Endothelial cell of umbilical vein (primary cell): ENCODE measurements around the gene ADCY3.

Experiments used
- EZH2 ChIP-seq: IDR thresholded peaks from 2 replicates; pipeline ENCODE4 v1.6.1; 2012; ENCODE audit warnings: borderline replicate concordance, low read depth, mild to moderate bottlenecking, moderate library complexity, low read length, inconsistent platforms; ENCODE audit not compliant: severe bottlenecking
- FOS ChIP-seq: IDR thresholded peaks from 2 replicates; pipeline ENCODE4 v1.6.1; 2011; ENCODE audit warnings: mild to moderate bottlenecking, low read length, moderate library complexity, borderline replicate concordance; ENCODE audit not compliant: insufficient read depth
- GATA2 ChIP-seq: IDR thresholded peaks from 2 replicates; pipeline ENCODE4 v1.7.0; 2011; ENCODE audit warnings: low read depth, mild to moderate bottlenecking, moderate library complexity, mixed read lengths, low read length; ENCODE audit not compliant: insufficient read length, insufficient read depth
- JUN ChIP-seq: IDR thresholded peaks from 2 replicates; pipeline ENCODE4 v1.6.1; 2011; ENCODE audit warnings: borderline replicate concordance, low read depth; ENCODE audit not compliant: insufficient read length, insufficient read depth
- MYC ChIP-seq: IDR thresholded peaks from one replicate; pipeline ENCODE4 v1.6.1; 2011; ENCODE audit warnings: mild to moderate bottlenecking, low read depth, low read length
- POLR2A ChIP-seq: IDR thresholded peaks from 2 replicates; pipeline ENCODE4 v1.6.1; 2012; ENCODE audit warnings: low read depth, mild to moderate bottlenecking, control low read depth, low read length
- POLR2AphosphoS5 ChIP-seq: IDR thresholded peaks from 2 replicates; pipeline ENCODE4 v1.6.1; 2012; ENCODE audit warnings: low read depth, mild to moderate bottlenecking, control low read depth, low read length, moderate library complexity; ENCODE audit not compliant: insufficient read depth
- TF ChIP-seq, protein P1 (sequence below), 2 donors: IDR thresholded peaks; 1 replicate in 1 of 2; 2 replicates in 1 of 2; pipeline ENCODE4 v1.5.1; 2011; ENCODE audit warnings: low read length in 2 of 2, mild to moderate bottlenecking in 2 of 2, moderate library complexity in 2 of 2, control low read depth in 1 of 2, inconsistent platforms in 1 of 2, low read depth in 1 of 2; ENCODE audit not compliant: insufficient read depth in 1 of 2; ENCODE audit errors: extremely low read depth in 1 of 2
- TF ChIP-seq, protein P2 (sequence below): IDR thresholded peaks from 2 replicates; pipeline ENCODE4 v1.6.1; 2011; ENCODE audit not compliant: insufficient read depth, insufficient read length

DNA sequence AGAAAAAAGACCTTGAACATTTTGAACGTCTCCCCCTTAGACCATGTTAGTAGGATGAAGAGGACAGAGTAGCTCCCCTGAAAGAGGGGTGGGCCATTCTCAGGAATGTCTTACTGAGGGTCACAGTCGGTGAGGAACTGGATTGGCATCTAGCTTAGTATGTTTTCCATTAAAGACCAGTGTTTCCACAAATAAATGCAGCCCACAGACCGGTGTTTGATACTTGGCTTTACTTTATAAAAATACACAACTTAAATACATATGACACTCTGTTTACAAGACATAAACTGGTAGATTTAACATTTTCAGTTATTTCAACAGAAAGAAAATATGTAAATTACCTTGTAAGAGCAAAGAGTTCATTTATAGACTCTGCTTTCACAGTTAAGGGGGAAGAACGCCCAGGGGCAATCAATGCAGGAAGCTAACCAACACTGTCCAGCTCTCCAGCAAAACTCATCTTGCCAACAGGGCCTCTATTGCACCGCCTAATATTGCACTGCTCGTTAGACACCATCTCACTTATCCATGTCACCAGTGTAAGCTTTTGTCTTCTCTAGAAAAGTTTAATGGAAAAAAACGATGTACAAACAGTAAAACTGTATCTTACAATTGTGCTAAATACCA lies 23.5 kb upstream of the ADCY3 start:
- TF ChIP-seq, protein P1, sequence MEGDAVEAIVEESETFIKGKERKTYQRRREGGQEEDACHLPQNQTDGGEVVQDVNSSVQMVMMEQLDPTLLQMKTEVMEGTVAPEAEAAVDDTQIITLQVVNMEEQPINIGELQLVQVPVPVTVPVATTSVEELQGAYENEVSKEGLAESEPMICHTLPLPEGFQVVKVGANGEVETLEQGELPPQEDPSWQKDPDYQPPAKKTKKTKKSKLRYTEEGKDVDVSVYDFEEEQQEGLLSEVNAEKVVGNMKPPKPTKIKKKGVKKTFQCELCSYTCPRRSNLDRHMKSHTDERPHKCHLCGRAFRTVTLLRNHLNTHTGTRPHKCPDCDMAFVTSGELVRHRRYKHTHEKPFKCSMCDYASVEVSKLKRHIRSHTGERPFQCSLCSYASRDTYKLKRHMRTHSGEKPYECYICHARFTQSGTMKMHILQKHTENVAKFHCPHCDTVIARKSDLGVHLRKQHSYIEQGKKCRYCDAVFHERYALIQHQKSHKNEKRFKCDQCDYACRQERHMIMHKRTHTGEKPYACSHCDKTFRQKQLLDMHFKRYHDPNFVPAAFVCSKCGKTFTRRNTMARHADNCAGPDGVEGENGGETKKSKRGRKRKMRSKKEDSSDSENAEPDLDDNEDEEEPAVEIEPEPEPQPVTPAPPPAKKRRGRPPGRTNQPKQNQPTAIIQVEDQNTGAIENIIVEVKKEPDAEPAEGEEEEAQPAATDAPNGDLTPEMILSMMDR (IDR thresholded peaks at IDR 0.05; ENCODE audit: extremely low read depth in 1 of 2, insufficient read depth in 1 of 2, low read depth in 1 of 2, low read length in 2 of 2): no peak
- TF ChIP-seq, protein P2, sequence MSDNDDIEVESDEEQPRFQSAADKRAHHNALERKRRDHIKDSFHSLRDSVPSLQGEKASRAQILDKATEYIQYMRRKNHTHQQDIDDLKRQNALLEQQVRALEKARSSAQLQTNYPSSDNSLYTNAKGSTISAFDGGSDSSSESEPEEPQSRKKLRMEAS: no peak
- TF ChIP-seq POLR2AphosphoS5 (no peak), POLR2A (no peak), EZH2 (no peak), JUN (no peak), GATA2 (no peak), FOS (no peak), MYC (no peak)
